ENCODE results near the gene LRRTM4.

GRCh38 chr2:76809136-76809535, 713.0 kb downstream of the LRRTM4 start:
- TF ChIP-seq CTCF (IDR thresholded peaks at IDR 0.05): no peak
- no peak for TF ChIP-seq POLR2A (IDR thresholded peaks at IDR 0.05)

Data from vagina (tissue), 2 donors.